HG03575 (cell line): Measurements from ENCODE around the gene CRCP.
"Not testable (repeated sequence)": the region's sequence is repeated elsewhere in the genome, so short reads cannot be mapped to it uniquely, and the experiment has no call there.

Experiments used
- ATAC-seq: cut with Tn5 transposase; IDR thresholded peaks from one replicate; pipeline ENCODE4 v1.9.1; 2021; ENCODE audit not compliant: unreplicated experiment, insufficient number of reproducible peaks, low FRiP score; ENCODE audit errors: extremely low read depth

Gene CRCP

DNA sequence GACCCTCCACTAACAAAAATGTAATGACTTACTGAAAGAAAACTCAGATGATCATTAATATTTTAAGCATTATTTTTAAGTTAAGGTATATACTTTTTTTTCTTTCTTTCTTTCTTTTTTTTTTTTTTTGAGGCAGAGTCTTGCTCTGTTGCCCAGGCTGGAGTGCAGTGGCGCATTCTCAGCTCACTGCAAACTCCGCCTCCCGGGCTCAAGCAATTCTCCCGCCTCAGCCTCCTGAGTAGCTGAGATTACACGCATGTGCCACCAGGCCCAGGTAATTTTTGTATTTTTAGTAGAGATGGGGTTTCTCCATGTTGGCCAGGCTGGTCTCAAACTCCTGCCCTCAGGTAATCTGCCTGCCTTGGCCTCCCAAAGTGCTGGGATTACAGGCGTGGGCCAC lies 12.5 kb upstream of the CRCP start:
- ATAC-seq = not testable (repeated sequence)

DNA sequence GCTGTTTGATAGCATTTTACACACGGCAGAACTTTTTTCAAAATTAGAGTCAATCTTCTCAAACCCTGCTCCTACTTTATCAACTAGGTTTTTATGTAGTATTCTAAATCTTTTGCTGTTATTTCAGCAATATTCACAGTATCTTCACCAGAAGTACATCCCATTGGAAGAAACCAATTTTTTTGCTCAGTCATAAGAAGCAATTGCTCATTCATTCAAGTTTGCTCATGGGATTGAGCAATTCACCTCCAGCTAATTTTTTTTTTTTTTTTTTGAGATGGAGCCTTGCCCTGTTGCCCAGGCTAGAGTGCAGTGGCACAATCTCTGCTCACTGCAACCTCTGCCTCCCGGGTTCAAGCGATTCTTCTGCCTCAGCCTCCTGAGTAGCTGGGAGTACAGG lies 10.7 kb upstream of the CRCP start:
- ATAC-seq = not testable (repeated sequence)

DNA sequence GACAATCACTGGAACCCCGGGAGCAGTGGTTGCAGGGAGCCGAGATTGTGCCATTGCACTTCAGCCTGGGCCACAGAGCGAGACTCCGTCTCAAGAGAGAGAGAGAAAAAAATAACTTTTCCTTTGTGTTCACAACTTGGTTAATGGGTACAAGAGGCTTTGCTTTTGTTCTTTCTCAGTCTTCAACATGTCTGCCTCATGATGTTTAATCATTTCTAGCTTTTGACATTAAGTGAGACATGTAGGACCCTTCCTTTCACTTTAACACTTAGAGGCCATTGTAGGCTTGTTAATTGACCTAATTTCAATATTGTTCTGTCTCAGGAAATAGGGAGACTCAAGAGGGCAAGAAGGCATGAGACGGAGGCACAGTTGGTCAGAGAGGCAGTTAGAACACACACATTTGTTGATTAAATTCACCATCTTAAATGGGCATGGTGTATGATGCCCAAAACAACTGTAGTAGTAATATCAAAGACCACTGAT lies 9.3 kb upstream of the CRCP start:
- no peak for ATAC-seq

DNA sequence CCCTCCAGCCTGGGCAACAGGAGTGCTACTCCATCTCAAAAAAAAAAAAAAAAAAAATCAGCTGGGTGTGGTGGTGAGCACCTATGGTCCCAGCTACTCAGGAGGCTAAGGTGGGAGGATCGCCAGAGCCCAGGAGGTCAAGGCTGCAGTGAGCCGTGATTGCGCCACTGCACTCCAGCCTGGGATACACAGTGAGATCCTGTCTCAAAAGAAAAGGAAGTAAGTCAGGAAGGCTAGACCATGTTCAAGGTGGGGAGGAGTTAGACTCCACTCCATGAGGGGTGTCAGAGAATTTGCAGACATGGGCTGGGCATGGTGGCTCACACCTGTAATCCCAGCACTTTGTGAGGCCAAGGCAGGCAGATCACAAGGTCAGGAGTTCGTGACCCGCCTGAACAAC lies 6.2 kb upstream of the CRCP start:
- not testable (repeated sequence) for ATAC-seq

DNA sequence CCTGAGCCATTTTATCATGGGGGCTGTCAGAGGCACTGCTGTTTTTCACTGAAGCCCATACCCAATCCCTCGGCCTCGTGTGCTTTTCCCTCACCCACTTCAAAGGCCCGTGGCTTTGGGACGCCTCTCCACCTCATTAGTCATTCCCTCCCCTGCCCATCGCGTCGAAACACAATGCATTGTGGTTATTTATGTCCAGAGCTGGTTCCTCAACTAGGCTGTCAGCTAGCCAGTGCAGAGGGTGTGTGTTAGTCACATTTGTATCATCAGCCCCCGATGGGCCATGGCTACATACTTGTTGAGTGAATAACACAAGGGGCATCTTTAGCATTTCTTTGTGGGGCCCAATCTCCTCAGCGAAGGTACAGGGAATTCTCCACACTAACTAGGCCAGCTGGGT lies 3.8 kb upstream of the CRCP start:
- ATAC-seq = no peak

DNA sequence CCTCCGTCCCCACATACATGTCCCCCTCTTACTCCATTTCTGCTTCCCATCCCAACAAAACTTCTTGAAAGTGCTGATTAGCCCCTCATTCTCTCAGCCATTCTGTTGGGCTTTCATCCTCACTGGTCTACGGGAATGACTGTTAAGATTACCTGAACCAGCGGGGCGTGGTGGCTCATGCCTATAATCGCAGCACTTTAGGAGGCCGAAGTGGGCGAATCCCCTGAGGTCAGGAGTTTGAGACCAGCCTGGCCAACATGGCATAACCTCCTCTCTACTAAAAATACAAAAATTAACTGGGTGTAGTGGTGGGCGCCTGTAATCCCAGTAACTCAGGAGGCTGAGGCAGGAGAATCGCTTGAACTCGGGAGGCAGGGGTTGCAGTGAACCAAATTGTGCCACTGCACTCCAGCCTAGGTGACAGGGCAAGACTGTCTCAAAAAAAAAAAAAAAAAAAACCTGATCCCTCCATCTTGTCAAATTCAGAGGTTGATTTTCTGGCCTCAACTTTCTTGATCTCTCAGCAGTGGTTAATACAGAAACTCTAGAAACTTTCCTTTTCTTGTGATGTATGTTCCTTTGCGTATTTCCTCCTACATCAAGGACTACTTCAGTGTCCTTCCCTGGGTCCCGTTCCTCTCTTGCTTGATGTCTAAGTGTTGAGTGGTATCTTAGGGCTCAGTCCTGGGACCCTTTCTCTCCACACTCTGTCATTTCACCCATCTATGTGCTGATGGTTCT lies 2.2 kb downstream of the CRCP start:
- ATAC-seq = not testable (repeated sequence)

DNA sequence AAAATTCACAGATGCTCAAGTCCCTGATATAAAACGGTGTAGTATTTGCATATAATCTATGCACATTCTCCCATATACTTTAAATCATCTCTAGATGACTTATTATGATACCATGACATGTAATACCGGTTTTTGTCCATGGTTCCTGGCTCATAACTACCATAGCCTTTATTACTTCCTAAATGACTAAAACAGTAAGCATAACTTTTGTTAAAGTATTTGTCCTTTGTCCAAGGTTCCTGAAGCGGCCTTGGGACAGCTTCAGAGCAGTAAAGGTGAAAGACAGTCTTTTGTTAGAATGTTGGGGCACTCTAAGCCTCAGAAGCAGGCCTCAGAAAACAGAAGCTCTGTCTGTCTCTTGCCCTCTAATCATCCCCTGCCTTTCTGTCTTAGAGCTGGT lies 4.0 kb downstream of the CRCP start:
- no peak for ATAC-seq

DNA sequence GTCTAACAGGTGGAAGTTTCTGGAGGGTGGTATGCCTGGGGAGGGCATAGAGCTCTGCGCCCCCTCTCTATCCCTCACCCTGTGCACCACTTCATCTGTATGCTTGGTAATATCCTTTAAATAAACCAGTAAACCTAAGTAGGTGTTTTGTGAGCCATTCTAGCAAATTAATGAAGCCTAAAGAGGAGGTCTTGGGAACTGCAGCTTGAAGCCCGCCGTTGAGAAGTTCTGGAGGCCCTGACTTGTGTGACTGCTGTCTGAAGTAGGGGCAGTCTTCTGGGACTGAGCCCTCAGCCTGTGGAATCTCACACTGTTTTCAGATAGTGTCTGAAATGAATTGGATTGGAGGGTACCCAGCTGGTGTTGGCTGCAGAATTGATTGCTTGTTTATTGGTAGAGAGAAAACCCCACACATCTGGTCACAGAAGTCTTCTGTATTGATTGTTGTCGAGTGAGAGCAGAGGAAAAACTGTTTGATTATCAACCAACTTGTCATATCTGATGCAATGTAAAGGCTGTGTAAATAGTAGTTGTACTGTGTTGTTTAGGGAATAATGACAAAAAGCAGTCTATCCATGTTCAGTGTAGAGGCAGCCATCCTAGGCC lies 4.7 kb downstream of the CRCP start:
- no peak for ATAC-seq

DNA sequence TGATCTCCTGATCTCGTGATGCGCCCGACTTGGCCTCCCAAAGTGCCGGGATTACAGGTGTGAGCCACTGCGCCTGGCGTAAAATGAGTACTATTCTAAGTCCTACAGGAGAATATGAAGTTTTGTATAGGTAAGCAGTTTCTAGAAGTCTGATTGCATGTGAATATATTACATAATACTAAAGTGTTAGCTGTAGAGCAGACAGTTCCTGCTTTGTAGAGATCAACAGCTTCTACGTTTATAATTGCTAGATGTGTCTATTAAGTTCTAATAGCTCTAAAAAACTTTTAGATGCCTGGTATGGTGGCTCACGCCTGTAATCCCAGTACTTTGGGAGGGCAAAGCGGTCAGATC lies 8.5 kb downstream of the CRCP start:
- no peak for ATAC-seq

DNA sequence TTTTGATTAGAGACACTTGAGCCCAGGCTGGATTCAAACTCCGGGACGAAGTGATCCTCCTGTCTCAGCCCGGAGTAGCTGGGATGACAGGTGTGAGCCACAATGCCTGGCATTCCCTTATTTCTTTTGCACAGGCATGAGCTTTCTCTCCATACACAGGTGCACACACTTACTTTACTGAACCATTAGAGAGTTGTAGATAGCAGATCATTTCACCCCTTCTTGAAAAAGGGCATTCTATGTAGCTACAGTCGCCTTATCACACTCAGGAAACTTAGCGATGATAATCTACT lies 9.9 kb downstream of the CRCP start:
- ATAC-seq = not testable (repeated sequence)

DNA sequence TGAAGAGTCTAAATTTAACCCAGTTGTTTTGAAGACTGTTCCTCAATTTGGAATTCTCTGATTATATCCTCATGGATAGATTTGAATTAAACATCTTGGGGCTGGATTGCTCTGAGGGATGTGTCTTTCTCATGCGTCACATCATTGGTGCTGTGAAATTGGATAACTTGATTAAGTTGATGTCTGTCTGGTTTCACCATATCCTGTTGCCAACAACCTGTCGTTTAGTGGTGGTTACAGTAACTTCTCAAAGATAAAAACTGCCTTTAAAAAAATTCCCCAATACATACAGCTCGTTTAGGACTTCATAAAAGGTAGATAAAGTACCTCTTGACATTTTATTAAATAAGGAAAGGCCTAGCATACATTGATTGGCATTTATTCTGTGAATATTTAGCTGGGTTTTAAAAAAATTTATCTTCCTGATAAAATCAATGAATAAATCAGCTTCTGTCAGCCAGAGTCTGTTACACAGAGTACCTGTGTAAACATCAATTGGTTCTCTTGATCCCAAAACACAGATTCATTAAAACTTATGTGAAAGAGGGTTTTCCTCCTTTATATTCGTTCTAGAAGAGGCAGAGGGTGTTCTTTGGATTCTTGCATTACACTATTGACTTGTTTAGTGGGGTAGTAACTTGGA lies 10.5 kb downstream of the CRCP start:
- ATAC-seq = no peak

DNA sequence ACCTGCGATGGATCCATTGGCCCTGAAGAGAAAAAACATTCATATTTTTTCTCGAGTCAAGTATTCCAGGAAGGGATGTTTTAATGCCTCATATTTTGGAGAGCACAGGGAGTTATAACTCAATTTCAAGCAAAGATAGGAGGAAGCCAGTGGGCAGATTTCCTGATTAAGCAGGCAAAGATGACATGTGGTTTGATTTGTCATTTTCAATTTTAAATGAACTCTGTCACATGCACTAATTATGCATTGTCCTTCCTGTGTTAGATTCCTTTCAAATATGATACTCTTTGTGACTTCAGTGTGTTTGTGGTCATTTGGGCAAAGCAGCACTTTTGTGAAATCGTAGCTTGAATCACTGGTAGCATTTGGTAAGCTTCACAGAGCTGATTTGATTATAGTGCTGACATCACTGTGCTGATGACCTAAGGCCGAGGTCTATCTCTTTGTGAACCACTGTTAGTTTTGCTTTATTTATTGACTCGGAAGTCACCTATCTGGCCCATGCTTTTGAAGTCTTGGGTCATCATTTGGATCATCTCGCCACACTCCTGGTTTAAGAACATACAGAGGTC lies 11.2 kb downstream of the CRCP start:
- not testable (repeated sequence) for ATAC-seq

DNA sequence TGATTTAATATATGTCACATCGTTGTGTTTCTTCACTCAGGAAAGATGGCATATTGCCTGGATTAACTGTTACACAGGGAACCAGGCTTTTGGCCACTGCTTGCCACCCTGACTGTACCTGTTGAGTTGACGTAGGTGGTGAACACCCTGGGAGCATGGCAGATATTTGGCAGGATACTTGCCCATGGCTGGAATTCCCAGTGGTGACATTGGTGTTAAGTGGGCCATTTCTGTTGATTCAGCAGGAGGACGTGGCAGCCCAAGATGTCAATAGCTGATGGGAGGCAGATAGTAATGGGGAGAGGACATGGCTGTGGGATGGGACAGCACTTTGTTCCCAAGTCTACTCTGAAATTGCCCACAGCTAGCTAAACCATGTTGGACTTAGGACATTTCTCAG lies 12.5 kb downstream of the CRCP start:
- not testable (repeated sequence) for ATAC-seq

DNA sequence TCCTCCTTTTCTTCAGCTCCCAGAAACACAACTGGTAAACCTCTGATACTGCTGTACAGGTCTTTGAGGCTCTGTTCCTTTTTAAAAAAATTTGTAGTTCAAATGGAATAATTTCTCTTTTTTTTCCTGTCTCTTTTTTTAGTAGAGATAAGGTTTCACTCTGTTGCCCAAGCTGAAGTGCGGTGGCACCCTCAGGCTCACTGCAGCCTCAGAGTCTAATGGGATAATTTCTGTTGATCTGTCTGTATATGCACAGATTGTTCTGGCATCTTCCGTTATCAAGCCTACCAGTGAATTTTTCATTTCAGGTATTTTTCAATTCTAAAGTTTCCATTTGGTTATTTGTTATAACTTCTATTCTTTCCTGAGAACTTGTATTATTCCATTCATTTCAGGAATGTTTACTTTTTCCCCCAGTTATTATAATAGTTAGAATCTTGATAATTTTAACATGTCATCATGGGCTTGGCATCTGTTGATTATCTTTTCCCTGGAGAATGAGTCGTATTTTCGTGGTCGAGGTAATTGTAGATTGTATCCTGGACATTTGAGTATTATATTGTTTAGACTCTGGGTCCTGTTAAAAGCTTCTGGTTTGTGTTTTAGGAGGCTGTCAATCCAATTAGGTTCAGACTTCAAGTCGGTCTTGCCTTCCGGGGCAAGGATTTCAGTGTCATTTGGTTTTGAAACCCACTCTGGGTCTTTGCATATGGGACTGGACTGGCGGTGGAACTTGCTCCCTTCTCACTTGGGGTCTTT lies 24.5 kb downstream of the CRCP start:
- no peak for ATAC-seq

DNA sequence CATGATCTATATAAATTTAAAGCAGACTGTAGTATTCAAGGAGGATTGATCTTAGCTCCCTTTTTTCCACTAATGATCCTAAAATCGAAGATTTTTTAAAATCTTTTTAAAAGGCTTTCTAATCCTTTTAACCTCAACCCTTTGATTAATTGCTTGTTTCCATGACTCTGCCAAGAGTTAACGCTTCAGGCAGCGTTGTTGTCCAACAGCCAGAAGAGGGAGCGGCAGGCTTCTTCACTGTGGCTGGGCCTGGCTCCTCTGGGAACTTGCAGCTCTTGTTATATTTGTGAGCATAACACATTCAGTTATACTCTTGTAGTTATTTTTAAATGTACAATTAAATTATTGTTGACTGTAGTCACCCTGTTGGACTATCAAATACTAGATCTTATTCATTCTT lies 26.3 kb downstream of the CRCP start:
- no peak for ATAC-seq

DNA sequence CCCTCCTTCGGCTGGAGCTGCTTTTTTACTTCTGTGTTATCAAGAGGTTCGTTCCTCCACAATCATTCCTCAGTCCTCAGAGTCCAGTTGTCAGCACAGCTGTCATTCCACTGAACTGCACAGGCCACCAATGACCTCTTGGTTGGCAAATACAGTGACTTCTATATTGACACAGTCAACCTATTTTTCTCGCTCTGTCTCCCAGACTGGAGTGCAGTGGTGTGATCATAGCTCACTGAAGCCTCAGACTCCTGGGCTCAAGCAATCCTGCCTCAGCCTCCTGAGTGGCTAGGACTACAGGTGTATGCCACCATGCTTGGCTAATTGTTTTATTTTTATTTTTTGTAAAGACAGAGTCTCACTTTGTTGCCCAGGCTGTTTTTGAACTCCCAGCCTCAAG lies 27.7 kb downstream of the CRCP start:
- ATAC-seq = no peak

DNA sequence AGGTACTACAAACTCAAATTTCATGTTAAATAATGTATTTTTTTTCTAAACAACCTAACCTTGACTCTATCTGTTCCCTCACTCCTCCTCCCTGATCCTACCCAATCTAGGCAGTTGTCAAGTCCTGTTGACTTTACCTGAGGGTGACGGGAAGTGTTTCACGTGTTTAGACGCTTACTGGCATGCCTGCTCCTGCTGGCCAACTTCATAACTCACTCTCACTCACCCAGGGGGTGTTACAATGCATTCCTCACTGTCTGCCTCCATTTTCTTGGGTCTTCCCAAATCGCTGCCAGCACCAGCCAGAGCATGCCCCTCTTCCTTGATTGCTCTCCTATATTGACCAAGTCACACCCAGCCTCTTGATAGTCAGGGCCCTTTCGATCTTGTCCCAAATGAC lies 28.3 kb downstream of the CRCP start:
- ATAC-seq = no peak

DNA sequence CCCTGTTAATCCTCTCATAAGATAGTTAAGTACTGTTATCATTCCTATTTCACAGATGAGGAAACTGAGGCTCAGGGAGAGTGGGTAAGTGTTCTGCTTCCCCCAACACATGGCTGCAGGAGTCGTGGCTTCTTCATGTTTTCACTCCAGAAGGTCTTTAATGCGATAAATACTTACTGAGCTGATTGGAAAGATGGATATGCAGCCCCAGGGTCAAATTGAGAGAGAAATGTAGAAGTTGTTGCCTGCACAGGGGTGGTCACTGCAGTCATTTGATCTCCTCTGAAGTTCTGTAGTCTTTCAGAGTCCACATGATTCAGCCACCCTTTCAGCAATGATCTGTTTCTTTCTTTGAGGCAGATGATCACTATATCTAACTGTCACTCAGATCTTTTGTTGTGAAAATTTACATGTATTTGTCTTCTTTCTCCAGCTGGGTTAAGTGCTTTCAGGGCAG lies 29.3 kb downstream of the CRCP start:
- ATAC-seq = no peak

DNA sequence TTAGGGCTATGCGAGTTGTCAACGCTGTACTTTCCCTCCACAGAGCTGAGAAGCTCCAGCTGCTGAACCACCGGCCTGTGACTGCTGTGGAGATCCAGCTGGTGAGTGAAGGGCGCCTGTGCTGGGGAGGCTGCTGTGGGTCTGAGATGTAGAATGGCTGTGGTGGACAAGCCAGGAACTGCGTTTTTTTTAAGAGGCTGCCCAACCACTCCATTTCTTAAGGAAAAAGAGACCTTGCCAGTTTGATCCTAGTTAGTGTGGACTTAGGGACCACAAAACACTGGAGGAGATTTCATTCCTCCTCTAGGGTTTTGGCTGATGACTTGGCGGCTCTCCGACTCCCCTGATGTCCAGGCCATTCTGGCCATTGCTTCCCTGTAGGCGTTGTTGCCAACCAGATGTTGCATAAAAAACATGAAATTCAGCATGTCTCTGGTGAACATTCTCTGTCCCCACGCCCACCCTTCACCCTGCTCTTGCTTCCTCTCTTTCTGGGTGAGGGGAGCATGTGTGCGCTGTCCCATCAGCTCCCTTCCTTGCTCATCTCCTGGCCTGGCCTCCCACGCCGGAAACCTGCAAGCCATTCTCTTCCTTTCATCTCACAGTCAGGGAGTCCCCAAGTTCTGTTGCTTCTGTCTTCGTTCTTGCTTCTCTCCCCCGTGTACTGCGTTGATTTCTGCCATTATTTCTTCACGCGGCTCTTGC lies 30.9 kb downstream of the CRCP start:
- ATAC-seq = no peak
